Measurements from ENCODE around the gene RPH3AL.
"Not testable (repeated sequence)": the region's sequence is repeated elsewhere in the genome, so short reads cannot be mapped to it uniquely, and the experiment has no call there.

Gene RPH3AL

DNA sequence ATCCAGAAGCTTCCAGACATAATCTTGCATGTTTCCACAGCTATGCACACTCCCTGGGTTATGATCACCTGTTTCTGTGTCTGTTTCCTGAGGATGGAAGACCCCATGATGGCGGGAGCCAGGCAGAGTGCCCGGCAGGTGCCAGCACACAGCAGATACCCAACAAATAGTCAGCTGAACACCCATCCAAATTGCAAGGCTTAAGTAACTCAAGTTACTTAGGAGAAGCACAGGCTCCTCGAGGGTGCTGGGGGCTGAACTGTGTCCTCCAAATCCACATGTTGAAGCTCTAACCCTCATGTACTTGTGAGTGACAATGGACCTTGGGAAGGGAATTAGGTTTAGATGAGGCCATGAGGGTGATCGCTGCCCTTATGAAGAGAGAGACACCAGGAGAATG, 91.7 kb downstream of the RPH3AL start:
- no peak for DNase-seq (ENCODE audit: low read depth)

DNA sequence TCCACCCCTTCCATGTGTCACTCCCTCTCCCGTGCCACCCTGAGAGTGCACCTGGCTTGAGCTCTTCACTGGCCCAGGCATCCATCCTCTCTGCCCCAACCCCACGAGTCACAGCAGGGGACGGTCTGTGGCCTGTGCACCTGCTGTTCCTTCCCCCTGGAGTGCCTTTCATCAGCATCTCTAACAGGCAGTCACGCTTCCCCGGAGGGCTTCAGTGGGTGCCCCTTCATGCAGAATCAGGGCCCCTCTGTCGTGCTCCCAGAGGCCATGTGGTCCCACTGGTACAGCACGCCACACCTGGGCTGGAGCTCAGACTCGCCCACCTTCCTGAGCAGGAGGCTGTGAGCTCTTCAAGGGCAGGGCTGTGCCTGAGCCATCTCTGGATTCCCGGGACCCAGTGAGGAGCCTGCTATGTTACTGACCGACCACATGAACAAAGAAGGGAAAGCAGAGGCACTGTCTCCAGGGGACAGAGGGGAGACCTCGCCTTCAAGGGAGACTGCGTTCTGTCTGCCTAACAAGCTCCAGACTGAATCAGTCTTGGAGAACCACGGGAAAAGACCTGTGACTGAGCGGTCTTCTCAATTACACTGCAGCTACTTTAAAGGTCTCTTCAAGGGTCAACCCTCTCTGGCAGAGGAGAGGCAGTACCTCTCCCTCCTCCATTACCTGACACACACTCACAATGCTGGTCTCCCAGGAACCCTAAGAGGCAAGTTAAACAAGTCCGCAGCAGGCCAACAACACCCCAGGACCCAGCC, 92.4 kb downstream of the RPH3AL start:
- no peak for DNase-seq (ENCODE audit: low read depth)

DNA sequence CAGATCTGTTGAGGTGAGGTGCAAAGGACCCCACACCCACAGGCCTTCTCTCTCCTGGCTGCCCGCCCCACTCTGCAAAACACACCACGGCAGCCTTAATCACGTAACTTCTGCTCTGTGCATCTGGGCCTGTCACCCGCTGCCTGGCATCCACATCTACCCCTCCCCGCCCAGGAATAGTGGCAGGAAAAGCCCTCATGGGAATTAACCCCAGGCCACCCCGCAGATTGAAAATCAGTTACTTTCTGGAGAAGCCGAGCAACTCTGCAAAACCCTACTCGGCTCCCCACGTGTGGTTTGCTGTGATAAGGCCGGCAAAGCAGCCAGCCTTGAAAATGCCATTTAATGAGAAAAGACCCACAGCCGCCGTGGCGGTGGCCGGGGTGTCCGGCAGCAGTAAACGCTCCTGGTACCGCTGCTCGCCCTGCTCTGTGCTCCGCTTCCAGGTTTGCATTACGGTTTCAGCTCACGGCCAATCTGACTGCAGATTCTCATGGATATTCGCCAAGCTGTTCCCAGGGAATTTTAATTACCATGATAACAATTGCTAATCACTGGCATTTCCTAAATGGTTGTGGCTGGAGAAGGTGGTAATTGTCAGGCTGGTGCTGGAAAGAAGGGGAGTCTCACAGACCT, 93.1 kb downstream of the RPH3AL start:
- no peak for DNase-seq (ENCODE audit: low read depth)

DNA sequence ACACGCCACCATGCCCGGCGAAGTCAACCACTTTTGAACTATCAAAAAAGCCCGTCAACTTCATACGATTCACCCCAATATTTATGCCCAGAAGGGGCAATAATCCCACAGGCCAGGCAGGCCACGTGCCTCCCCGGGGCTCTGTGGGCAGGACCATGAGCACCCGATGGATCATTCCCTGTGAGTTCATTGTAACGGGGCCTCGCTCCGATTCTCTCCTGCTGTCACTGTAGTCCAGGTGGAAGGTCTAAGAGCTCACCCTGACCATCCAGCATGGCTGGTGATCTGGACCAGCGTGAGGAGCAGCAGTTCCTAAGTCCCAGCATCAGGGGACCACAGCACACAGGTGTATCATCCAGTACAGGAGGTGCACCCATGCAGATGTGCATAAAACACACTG, 93.7 kb downstream of the RPH3AL start:
- DNase-seq (ENCODE audit: low read depth): no peak

DNA sequence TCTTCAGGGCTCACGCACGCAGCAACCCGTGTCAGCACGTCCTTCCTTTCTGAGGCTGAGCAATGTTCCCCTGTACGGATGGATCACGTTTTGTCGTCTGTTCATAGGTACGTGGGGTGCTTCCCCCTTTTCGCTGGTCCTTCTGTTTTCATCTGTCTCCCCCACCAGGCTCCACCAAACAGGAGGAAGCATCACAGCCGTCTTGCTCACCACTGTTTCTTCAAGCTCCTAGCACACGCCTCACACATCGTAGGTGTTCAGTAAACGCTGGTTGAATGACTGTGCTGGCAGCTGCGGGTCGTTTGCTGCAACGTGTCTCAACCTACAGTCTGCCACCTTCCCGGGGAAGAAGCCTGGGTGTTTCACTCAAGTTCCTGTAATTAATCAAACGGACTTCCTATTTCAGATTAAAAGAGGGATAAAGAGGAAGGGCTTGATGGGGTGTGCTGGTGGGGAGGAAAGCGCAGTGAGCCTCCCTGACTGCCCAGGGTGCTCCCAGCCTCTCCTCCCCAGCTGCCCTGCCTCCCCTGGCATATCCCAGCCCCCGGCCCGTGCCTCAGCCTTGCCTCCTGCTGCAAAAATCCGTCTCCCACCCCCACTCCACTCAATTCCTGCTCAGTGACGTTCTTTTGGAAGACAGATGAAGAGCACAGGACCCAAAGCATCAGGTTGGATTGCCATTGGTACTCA, 94.4 kb downstream of the RPH3AL start:
- no peak for DNase-seq (ENCODE audit: low read depth)

DNA sequence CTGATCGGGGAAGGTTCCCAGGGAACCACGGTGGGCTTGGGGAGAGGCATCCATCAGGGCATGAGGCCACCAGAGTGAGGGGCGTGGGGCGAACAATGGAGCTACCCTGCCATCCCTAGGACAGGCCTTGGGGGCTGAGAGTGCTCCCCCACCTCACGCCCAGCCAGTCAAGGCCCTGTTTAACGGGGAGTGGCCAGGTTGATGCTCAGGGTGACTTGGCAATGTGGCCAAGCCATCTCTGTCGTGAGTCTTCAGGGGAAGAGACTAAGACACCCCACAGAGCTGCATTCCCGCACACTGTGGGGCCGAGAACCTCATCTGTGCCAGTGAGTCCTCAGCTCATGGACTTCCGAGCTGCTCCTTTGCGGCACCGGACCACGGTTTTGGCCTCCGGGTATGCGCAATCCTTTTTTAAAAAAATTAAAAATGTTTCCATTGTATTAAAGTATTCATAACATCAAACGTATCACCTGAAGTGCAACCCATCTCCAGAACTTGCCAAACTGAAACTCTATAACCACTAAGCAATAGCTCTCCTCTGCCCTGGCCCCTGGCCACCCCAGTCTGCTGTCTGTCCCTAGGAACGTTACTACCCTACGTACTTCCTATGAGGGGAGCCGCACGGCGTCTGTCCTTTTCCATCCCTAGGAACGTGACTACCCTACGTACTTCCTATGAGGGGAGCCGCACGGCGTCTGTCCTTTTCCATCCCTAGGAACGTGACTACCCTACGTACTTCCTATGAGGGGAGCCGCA, 99.3 kb downstream of the RPH3AL start:
- no peak for DNase-seq (ENCODE audit: low read depth)

DNA sequence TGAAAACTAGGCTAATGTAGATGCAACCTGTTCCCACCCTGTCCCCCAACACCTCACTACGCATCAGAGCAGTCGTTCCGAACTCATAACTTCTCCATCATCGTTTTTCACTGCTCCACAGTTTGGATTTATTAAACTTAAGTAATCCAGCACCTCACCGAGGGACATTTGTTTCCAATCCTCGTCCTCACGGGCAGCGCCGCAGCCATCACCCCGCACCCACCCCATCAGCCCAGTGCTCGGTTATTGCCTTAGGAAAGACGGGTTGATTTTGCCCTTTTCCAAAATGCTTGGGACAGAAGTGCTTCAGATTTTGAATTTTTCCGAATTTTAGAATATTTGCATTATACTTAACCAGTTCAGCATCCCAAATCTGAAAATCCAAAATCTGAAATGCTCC, 100.2 kb downstream of the RPH3AL start:
- no peak for DNase-seq (ENCODE audit: low read depth)

DNA sequence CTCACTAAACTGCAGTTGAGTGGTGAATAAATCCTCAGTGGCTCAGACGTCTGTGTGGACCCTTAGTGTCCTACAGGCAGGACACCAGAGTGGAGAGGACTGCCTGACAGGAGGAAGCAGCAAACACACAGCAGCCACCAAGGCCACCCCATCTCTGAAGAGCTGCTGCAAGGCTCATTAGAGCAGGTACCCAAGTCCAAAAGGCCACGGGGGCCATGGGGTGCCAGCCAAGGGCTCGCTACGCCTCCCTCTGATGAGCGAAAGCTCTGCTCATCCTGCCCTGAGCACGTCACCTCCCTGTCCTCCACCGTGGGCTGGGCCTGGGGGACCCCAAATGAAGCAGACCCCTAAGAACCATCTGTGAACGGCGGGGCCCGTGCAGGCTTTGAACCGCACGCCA, 101.1 kb downstream of the RPH3AL start:
- no peak for DNase-seq (ENCODE audit: low read depth)

DNA sequence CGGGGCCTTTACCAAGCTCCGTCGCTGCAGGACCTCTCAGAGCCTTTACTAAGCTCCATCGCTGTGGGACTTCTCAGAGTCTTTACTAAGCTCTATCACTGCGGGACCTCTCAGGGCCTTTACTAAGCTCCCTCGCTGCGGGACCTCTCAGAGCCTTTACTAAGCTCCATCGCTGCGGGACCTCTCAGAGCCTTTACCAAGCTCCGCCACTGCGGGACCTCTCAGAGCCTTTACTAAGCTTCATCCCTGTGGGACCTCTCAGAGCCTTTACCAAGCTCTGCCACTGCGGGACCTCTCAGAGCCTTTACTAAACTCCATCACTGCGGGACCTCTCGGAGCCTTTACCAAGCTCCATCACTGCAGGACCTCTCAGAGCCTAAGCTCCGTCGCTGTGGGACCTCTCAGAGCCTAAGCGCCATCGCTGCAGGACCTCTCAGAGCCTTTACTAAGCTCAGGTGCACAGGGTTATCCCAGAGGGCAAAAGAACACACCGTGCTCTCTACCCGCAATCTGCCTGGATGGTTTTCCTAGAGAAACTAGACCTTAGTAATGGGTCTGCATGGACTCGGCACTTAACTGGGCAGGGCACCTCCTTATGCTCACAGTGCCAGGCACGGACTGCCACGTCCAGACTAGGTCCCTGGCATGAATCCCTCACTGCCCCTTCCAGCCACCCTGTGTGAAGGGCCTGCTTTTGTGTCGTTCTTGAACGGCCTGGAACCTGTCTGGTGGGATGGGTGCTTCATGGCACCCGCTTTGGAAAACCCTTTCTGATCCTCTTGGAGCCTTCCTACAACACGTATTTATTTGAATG, 101.9 kb downstream of the RPH3AL start:
- DNase-seq (ENCODE audit: low read depth): no peak

DNA sequence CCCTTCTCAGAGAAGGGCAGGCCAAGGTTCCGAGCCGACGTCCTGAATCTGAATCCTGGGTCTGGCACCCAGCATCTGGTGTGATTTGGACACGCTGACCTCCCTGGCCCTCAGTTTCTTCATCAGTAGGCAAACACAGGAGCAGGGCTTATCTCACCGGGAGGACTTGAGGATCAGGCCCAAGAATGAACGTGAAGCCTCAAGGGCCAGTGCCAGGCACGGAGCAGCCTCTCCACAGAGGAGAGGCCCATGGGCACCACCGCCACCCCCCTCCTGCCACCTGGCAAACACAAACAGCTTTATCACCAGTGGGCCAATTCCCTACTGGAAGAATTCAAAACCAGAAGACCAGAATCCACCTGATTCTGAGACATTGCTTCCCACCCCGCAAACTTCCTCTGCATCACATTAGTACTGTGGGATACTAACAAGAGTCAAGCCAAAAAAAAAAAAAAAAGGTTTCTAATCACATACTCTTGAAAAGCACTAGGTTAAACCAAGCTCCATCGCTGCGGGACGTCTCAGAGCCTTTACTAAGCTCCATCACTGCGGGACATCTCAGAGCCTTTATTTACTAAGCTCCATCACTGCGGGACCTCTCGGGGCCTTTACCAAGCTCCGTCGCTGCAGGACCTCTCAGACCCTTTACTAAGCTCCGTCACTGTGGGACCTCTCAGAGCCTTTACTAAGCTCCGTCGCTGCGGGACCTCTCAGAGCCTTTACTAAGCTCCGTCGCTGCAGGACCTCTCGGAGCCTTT, 103.2 kb downstream of the RPH3AL start:
- no peak for DNase-seq (ENCODE audit: low read depth)

DNA sequence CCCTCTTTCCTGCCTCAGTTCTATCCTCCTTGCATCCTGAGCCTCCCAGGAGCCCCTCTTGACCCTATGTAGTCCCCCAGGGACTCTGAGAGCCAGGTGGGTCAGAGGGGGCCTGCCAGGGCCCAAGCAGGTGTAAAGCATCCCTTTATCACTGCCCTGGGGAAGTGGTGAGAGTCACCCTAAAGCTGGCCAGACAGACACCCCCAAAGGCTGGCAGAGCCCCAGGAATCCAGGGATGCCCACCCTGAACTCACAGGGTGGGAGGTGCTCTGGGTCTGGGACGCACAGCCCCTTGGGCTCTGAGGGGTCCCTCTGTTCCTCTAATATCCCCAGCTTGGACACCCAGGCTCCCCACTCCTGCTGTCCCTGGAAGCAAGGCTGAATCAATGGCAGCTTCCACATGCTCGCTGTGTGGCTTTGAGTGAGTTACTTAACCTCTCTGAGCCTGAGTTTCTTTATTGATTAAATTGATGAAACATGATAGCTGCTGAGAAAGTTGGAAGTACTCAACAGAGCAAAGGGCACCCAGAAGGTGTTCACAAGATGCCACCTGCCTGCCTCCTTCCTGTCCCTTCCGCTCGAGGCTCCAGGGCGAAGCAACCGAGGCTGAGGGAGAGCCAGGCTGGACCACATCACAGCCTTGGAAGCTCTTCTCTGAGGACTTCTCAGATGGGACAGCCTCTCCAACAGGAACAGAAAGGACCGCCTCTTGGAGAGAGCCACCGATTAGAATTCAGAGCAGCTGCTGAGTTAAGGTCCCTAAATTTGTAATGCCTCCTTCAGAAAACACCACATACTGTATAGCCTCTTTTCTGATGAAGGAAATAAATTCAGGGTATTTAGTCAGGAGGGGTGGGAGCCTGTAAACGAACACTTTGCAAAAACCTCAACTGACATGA, 104.0 kb downstream of the RPH3AL start:
- no peak for DNase-seq (ENCODE audit: low read depth)

DNA sequence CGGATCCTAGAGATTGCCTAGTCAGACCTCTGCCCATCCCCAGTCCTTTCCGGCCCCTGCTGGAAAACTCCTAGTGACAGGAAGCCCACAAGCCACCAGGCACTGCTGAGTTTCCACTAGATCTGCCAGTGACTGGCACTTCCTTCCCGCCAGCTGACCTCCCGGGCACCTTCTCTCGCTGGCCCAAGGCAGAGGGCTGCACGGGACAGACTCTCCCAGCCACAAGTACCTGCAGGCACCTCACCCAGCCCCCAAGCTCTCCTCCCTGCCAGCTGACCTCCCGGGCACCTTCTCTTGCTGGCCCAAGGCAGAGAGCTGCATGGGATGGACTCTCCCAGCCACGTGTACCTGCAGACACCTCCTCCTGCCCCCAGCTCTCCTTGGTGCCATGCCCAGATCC, 104.8 kb downstream of the RPH3AL start:
- DNase-seq (ENCODE audit: low read depth): no peak

DNA sequence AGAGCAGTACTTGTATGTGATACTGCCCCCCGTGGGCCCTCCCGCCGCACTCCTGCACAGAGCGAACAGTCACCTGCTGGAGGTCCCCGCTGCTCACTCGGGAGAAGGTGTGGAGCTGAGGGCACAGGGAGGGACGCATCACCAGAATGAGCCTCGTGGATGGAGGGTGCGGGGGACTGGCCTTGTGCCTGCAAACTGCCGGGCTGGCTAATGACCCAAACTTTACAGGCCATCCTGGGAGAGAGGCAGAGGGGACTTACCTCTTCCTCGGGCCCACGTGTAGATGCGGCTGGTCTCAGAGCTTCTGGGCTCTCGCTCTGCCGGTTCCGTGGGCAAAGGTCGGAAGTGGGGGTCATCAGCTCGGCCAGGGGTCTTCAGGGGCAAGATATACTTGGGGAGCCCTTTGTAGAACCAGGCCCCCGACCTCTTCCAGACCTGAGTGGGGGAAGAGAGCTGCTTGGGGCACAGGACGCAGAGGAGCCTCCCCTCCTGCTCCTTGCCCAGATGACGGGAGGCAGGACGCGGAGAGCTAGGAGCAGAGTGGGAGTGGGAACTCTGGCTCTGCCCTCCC, 105.7 kb downstream of the RPH3AL start:
- DNase-seq (ENCODE audit: low read depth): no peak

DNA sequence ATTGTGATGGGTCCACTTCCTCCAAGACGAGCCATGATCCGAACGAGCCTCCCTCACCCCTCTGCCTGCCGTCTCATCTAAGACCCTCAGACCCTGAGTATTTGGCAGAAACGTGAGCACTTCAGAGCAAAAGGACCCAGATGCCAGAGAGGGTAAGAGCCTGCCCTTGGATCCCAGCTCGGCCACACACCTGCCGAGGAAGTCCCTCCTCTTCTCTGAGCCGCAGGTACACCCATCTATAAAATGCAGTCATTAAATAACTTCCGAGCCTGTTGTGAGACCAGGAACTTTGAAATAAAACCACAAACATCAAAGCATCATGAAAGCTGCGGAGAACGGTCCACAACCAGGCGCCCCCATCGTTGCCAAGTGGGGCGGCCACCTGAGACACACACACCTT, 106.4 kb downstream of the RPH3AL start:
- DNase-seq (ENCODE audit: low read depth): no peak

DNA sequence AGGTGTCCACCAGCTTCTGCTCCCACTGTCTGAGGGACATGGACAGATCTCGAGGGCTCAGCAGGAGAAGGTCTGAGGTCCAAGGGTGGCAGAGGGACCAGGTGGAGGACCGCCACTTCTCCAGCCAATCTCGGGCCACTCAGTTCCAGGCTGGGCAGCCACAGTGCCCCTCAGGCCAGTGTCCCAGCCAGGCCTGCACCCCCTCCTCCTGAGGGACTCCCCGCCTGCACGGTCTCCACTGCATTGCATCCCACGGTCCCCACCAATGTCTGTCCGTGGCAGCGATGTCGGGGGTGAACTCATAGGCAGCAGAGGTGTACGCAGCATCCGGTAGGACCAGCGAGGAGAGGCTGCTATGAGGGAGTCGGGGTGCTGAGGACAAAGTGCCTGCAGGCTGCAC, 107.0 kb downstream of the RPH3AL start:
- no peak for DNase-seq (ENCODE audit: low read depth)

DNA sequence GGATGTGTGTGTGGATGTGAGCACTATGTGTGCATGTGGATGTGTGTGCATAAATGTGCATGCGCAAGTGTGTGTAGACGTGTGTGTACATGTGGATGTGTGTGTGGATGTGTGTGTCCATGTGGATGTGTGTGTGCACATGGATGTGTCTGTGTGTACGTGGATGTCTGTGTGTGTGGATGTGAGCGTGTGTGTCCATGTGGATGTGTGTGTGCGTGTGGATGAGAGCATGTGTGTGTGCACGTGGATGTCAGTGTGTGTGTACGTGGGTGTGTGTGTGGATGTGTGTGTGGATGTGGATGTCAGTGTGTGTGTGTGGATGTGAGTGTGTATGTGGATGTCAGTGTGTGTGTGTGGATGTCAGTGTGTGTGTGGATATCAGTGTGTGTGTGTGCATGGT, 107.6 kb downstream of the RPH3AL start:
- no peak for DNase-seq (ENCODE audit: low read depth)

DNA sequence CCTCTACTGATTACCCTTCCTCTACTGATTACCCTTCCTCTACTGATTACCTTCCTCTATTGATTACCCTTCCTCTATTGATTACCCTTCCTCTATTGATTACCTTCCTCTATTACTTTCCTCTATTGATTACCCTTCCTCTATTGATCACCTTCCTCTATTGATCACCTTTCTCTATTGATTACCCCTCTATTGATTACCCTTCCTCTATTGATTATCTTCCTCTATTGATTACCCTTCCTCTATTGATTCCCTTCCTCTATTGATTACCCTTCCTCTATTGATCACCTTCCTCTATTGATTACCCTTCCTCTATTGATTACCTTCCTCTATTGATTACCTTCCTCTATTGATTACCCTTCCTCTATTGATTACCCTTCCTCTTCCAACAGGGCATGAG, 108.7 kb downstream of the RPH3AL start:
- not testable (repeated sequence) for DNase-seq (ENCODE audit: low read depth)

DNA sequence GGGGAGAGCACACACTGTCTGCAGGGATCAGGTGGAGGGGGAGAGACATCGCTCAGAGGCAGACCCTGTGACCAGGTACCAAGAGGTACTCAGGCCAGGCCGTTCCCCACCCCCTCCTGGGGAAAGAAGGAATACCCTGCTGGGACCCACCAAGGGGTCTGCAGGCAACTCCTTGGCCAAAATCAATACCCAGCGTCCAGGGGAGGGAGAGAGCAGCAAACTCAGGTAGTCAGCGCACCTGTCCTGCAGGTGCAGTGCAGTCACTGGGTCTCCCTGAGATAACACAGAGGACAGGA, 113.7 kb downstream of the RPH3AL start:
- no peak for DNase-seq (ENCODE audit: low read depth)

DNA sequence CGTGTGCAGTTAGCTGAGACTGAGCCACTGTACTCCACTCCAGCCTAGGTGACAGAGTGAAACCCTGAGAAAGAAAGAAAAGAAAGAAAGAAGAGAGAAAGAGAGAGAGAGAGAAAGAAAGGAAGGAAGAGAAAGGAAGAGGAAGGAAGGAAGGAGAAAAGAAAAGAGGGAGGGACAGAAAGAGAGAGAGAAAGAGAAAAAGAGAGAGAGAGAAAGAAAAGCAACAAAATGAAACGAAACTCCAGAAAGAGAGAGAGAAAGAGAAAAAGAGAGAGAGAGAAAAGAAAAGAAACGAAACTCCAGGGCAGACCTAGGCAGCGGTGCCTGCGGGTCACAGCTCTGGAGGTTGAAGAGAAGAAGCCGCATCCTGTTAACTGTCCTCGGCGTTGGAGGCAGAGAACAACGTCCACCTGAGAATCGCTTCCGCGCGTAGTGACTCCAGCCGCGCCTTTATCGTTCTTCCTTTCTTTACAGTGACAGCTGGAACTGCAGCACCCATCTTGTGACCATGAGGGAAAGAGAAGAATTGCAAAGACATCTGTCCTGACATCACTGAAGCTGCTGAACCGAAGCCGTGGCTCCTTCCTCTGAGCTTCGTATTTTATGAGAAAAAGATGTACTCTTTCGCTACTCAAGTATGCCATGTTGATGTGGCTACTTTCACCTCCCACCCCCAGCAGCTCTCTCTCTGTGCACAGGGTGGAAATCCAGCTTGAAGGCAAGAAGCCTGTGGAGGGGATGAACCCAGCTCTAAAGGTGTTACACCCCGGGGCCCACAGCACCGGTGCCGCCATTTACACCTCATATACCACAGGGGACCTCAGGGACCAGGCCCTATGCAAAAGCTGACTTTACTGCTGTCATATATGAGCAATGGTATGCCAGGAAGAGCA, 114.3 kb downstream of the RPH3AL start:
- DNase-seq (ENCODE audit: low read depth): no peak

Measured in amniotic epithelial cell (primary cell).